CD14-positive monocyte (primary cell): ENCODE measurements around the gene ATXN3L. TPM values are rescaled to one million over a fixed set of nuclear protein-coding genes. Genes with fewer than 3 reads are reported as not detected.

Experiments used
- DNase-seq, 3 donors: peaks; one replicate each; pipeline ENCODE4 v3.0.0-alpha.2; 2011 to 2022
- H2AFZ ChIP-seq: 2 replicates; pipeline ENCODE4 v1.6.0; 2012; ENCODE audit warnings: mild to moderate bottlenecking, low read depth, low read length, inconsistent platforms; ENCODE audit not compliant: insufficient read depth, poor library complexity, severe bottlenecking
- H3K27ac ChIP-seq, 2 donors: 1 replicate in 1 of 2; 2 replicates in 1 of 2; pipeline ENCODE4 v1.5.1; 2012 to 2013; ENCODE audit warnings: low read length in 2 of 2, control low read depth in 1 of 2, inconsistent platforms in 1 of 2, low read depth in 1 of 2, mild to moderate bottlenecking in 1 of 2
- H3K27me3 ChIP-seq, 2 donors: one replicate each; pipeline versions ENCODE4 v1.6.0 to v1.6.1; 2011 to 2013; ENCODE audit warnings: low read length in 2 of 2; ENCODE audit not compliant: control insufficient read depth in 2 of 2, insufficient read depth in 2 of 2
- H3K36me3 ChIP-seq, 2 donors: replicated peaks in 1 of 2; 1 replicate in 1 of 2; 2 replicates in 1 of 2; pipeline versions ENCODE4 v1.5.1 to v1.6.1; 2012 to 2013; ENCODE audit warnings: low read length in 2 of 2, control low read depth in 1 of 2, inconsistent platforms in 1 of 2, mild to moderate bottlenecking in 1 of 2; ENCODE audit not compliant: insufficient read depth in 2 of 2, control insufficient read depth in 1 of 2
- H3K4me1 ChIP-seq, 2 donors: 1 replicate in 1 of 2; 2 replicates in 1 of 2; pipeline versions ENCODE4 v1.5.1 to v1.6.1; 2012 to 2013; ENCODE audit warnings: low read length in 2 of 2, control low read depth in 1 of 2, inconsistent platforms in 1 of 2, mild to moderate bottlenecking in 1 of 2, moderate library complexity in 1 of 2; ENCODE audit not compliant: insufficient read depth in 2 of 2, control insufficient read depth in 1 of 2
- H3K4me2 ChIP-seq: replicated peaks from 2 replicates; pipeline ENCODE3; 2012; ENCODE audit warnings: low read length, moderate library complexity, mild to moderate bottlenecking; ENCODE audit not compliant: poor library complexity, severe bottlenecking; ENCODE audit errors: extremely low read depth
- H3K4me3 ChIP-seq, 3 experiments: fragments of 200-600 bp in 1 of 3; sonication (generic) in 1 of 3; replicated peaks in 1 of 3; 1 replicate in 2 of 3; 2 replicates in 1 of 3; pipeline ENCODE4 v1.5.1; 2011 to 2013; ENCODE audit warnings: low read length in 3 of 3, mild to moderate bottlenecking in 3 of 3, control low read depth in 2 of 3, low read depth in 2 of 3, inconsistent platforms in 1 of 3, moderate library complexity in 1 of 3
- H3K79me2 ChIP-seq: 2 replicates; pipeline ENCODE4 v1.6.0; 2012; ENCODE audit warnings: mild to moderate bottlenecking, control low read depth, inconsistent platforms, low read length, moderate library complexity; ENCODE audit not compliant: insufficient read depth
- H3K9ac ChIP-seq: 2 replicates; pipeline ENCODE4 v1.6.0; 2017; ENCODE audit warnings: low read length, mild to moderate bottlenecking; ENCODE audit not compliant: insufficient read depth, poor library complexity, severe bottlenecking
- H3K9me3 ChIP-seq, 2 donors: replicated peaks in 1 of 2; 1 replicate in 1 of 2; 2 replicates in 1 of 2; pipeline versions ENCODE4 v1.5.1 to v1.6.1; 2012 to 2013; ENCODE audit warnings: low read length in 2 of 2, control low read depth in 1 of 2; ENCODE audit not compliant: control insufficient read depth in 1 of 2, insufficient read depth in 1 of 2
- H4K20me1 ChIP-seq: 2 replicates; pipeline ENCODE4 v1.6.0; 2012; ENCODE audit warnings: mild to moderate bottlenecking, low read length, control low read depth, moderate library complexity; ENCODE audit not compliant: insufficient read depth
- H3K27ac Mint-ChIP-seq, 7 donors: one replicate each; pipeline ENCODE4 v1.8.0; 2020; ENCODE audit warnings: mild to moderate bottlenecking in 7 of 7, mixed read lengths in 7 of 7, moderate library complexity in 6 of 7, inconsistent platforms in 2 of 7
- H3K27me3 Mint-ChIP-seq, 3 donors: one replicate each; pipeline ENCODE4 v1.8.0; 2021 to 2022; ENCODE audit warnings: low read depth in 3 of 3, mild to moderate bottlenecking in 3 of 3, mixed read lengths in 3 of 3, moderate library complexity in 3 of 3, inconsistent platforms in 1 of 3
- H3K36me3 Mint-ChIP-seq, 2 donors: one replicate each; pipeline ENCODE4 v1.8.0; 2020; ENCODE audit warnings: mixed read lengths in 2 of 2, inconsistent platforms in 1 of 2, mild to moderate bottlenecking in 1 of 2
- H3K4me1 Mint-ChIP-seq: one replicate; pipeline ENCODE4 v1.8.0; 2020; ENCODE audit warnings: mild to moderate bottlenecking, mixed read lengths
- H3K4me3 Mint-ChIP-seq, 2 donors: one replicate each; pipeline ENCODE4 v1.8.0; 2020; ENCODE audit warnings: mild to moderate bottlenecking in 2 of 2, mixed read lengths in 2 of 2, moderate library complexity in 1 of 2
- H3K9me3 Mint-ChIP-seq, 7 donors: one replicate each; pipeline ENCODE4 v1.8.0; 2020 to 2022; ENCODE audit warnings: mixed read lengths in 7 of 7, mild to moderate bottlenecking in 6 of 7, moderate library complexity in 6 of 7, inconsistent platforms in 2 of 7
- WGBS: methylation state at CpG from one replicate; pipeline ENCODE4 v1.1.5; 2013; ENCODE audit warnings: missing lambda C conversion rate; ENCODE audit not compliant: insufficient coverage; 5-methylcytosine and 5-hydroxymethylcytosine counted together
- intact Hi-C, 2 donors: fragments of 100-400 bp; cut with micrococcal nuclease; formaldehyde crosslinking; loops; one replicate each; pipeline versions ENCODE4 v1.15.0 to v1.15.1; 2023
- polyA plus RNA-seq, 3 donors: library from polyadenylated mRNA; depleted of rRNA in 1 of 3; unstranded in 2 of 3; stranded (reverse) in 1 of 3; fragments of 300-500 nt in 2 of 3; fragments of >200 nt in 1 of 3; fragmentation: Illumina TruSeq in 2 of 3; gene quantifications; 1 replicate in 2 of 3; 2 replicates in 1 of 3; pipeline ENCODE4 v1.2.3, GENCODE V29; 2012 to 2021
- TF ChIP-seq, protein P1 (sequence below): fragments of 200-600 bp; IDR thresholded peaks from one replicate; pipeline ENCODE4 v1.8.0; 2022; ENCODE audit warnings: antibody characterized with exemption, mild to moderate bottlenecking

The ATXN3L gene
- polyA plus RNA-seq, 3 donors: not detected

DNA sequence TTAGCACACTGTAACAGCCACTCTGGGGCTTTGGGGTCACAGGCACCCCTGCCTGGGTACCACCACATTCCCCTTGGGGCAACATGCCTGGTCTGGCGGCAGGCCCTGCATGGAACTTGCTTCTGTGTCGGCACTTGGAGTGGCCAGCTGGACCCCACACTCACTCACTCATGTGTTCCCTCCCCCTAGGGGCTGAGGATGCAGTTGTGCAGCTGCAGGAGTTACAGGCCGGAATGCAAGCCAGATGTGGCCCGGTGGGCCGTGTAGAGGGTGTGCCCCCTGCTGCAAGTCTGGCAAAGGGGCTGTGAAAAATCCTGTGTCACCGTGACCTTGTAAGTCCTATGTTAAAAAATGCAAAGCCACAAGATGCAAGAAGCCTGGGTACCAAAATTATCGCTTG, 34.2 kb downstream of the ATXN3L start:
- Histone ChIP-seq H3K27ac (no peak overlapping the region), H4K20me1 (no peaks in the 10 kb centered on the region), H2AFZ (no peak overlapping the region), H3K9me3 (peaks cover 10 to 15% of the 10 kb centered on the region in 2 donors), H3K27me3 (peaks cover 0 to 9% of the 10 kb centered on the region in 2 donors), H3K9ac (no peak overlapping the region), H3K79me2 (no peaks in the 10 kb centered on the region), H3K36me3 (no peaks in the 10 kb centered on the region), H3K4me2 (no peak overlapping the region), H3K4me1 (no peaks in the 10 kb centered on the region), H3K4me3 (no peak overlapping the region)
- no peak overlapping the region for H3K4me3 Mint-ChIP-seq
- no peak for DNase-seq
- intact Hi-C loops: no loop called here
- no peak overlapping the region for H3K27ac Mint-ChIP-seq
- 90% methylated on average over 2 of the region's 7 CpGs for WGBS
- H3K9me3 Mint-ChIP-seq: peaks cover 2 to 16% (median 9%) of the 10 kb centered on the region in 7 donors
- TF ChIP-seq, protein P1, sequence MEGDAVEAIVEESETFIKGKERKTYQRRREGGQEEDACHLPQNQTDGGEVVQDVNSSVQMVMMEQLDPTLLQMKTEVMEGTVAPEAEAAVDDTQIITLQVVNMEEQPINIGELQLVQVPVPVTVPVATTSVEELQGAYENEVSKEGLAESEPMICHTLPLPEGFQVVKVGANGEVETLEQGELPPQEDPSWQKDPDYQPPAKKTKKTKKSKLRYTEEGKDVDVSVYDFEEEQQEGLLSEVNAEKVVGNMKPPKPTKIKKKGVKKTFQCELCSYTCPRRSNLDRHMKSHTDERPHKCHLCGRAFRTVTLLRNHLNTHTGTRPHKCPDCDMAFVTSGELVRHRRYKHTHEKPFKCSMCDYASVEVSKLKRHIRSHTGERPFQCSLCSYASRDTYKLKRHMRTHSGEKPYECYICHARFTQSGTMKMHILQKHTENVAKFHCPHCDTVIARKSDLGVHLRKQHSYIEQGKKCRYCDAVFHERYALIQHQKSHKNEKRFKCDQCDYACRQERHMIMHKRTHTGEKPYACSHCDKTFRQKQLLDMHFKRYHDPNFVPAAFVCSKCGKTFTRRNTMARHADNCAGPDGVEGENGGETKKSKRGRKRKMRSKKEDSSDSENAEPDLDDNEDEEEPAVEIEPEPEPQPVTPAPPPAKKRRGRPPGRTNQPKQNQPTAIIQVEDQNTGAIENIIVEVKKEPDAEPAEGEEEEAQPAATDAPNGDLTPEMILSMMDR: no peak
- H3K27me3 Mint-ChIP-seq: peaks cover 0 to 19% (median 0%) of the 10 kb centered on the region in 3 donors
- no peaks in the 10 kb centered on the region for H3K36me3 Mint-ChIP-seq
- peaks cover 6% of the 10 kb centered on the region for H3K4me1 Mint-ChIP-seq

DNA sequence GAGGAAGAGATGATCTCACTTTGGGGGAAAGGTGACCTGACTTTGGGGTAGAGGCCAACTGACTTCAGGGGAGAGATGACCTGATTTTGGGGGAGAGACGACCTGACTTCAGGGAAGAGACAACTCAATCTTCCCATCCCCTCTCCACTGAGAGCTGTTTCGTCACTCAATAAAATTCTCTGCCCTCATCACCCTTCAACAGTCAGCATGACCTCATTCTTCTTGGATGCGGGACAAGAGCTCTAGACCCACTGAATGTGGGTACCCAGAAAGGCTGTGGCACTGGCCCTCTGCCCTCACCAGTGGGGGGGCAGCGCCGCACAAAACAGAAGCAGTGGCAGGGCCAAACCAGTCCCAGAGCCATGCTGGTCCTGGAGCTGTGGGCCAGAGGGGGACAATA, 34.6 kb downstream of the ATXN3L start:
- Mint-ChIP-seq H3K27me3 (peaks cover 0 to 20% (median 0%) of the 10 kb centered on the region in 3 donors), H3K4me3 (no peak overlapping the region), H3K27ac (no peak overlapping the region), H3K36me3 (no peaks in the 10 kb centered on the region), H3K9me3 (peaks cover 2 to 16% (median 9%) of the 10 kb centered on the region in 7 donors), H3K4me1 (peaks cover 6% of the 10 kb centered on the region)
- peaks cover 0 to 11% of the 10 kb centered on the region in 2 donors for H3K27me3 ChIP-seq
- TF ChIP-seq, protein P1: no peak
- intact Hi-C loops: no loop called here
- H3K4me1 ChIP-seq: no peaks in the 10 kb centered on the region
- peaks cover 10 to 15% of the 10 kb centered on the region in 2 donors for H3K9me3 ChIP-seq
- no peaks in the 10 kb centered on the region for H4K20me1 ChIP-seq
- no peaks in the 10 kb centered on the region for H3K79me2 ChIP-seq
- no peak for DNase-seq
- no peak overlapping the region for H3K9ac ChIP-seq
- no peak overlapping the region for H3K4me2 ChIP-seq
- no CpG with 5 or more reads among the region's 5 CpGs for WGBS
- H3K27ac ChIP-seq: no peak overlapping the region
- H3K4me3 ChIP-seq: no peak overlapping the region
- H2AFZ ChIP-seq: no peak overlapping the region
- H3K36me3 ChIP-seq: no peaks in the 10 kb centered on the region
